Measurements from ENCODE around the gene CD177. TPM values are rescaled to one million over a fixed set of nuclear protein-coding genes. Genes with fewer than 3 reads are reported as not detected.
"Not testable (repeated sequence)": the region's sequence is repeated elsewhere in the genome, so short reads cannot be mapped to it uniquely, and the experiment has no call there.

CD177 gene
- total RNA-seq, 1 donor from 2014 or later: 0.06 TPM

- no peak for DNase-seq (ENCODE audit: extremely low read depth, low read depth, low spot score)
Measured at GRCh38 chr19:43331435-43332010, 22.0 kb upstream of the CD177 start.

GRCh38 chr19:43332058-43332922 lies 21.2 kb upstream of the CD177 start:
- no peak for DNase-seq (ENCODE audit: extremely low read depth, low read depth, low spot score)

GRCh38 chr19:43336508-43336907 lies 17.0 kb upstream of the CD177 start:
- not testable (repeated sequence) for DNase-seq (ENCODE audit: extremely low read depth, low read depth, low spot score)

GRCh38 chr19:43337737-43338136 lies 15.7 kb upstream of the CD177 start:
- DNase-seq (ENCODE audit: extremely low read depth, low read depth, low spot score): no peak

GRCh38 chr19:43338530-43338929 lies 15.0 kb upstream of the CD177 start:
- DNase-seq (ENCODE audit: extremely low read depth, low read depth, low spot score): no peak

GRCh38 chr19:43339243-43339930 lies 14.1 kb upstream of the CD177 start:
- DNase-seq (ENCODE audit: extremely low read depth, low read depth, low spot score): not testable (repeated sequence)

GRCh38 chr19:43340101-43340500 lies 13.4 kb upstream of the CD177 start:
- DNase-seq (ENCODE audit: extremely low read depth, low read depth, low spot score): not testable (repeated sequence)

GRCh38 chr19:43341098-43341497 lies 12.4 kb upstream of the CD177 start:
- DNase-seq (ENCODE audit: extremely low read depth, low read depth, low spot score): not testable (repeated sequence)

GRCh38 chr19:43342104-43342503 lies 11.4 kb upstream of the CD177 start:
- not testable (repeated sequence) for DNase-seq (ENCODE audit: extremely low read depth, low read depth, low spot score)

GRCh38 chr19:43344347-43344925 lies 9.1 kb upstream of the CD177 start:
- DNase-seq (ENCODE audit: extremely low read depth, low read depth, low spot score): not testable (repeated sequence)

GRCh38 chr19:43349813-43350212 lies 3.7 kb upstream of the CD177 start:
- DNase-seq (ENCODE audit: extremely low read depth, low read depth, low spot score): not testable (repeated sequence)

GRCh38 chr19:43351998-43352746 lies 1.3 kb upstream of the CD177 start:
- DNase-seq (ENCODE audit: extremely low read depth, low read depth, low spot score): no peak

GRCh38 chr19:43354305-43354627 lies 780 bp downstream of the CD177 start:
- no peak for DNase-seq (ENCODE audit: extremely low read depth, low read depth, low spot score)

- DNase-seq (ENCODE audit: extremely low read depth, low read depth, low spot score): not testable (repeated sequence)
Measured at GRCh38 chr19:43356749-43357148, 3.3 kb downstream of the CD177 start.

GRCh38 chr19:43362179-43362578 lies 8.7 kb downstream of the CD177 start:
- no peak for DNase-seq (ENCODE audit: extremely low read depth, low read depth, low spot score)

- DNase-seq (ENCODE audit: extremely low read depth, low read depth, low spot score): no peak
Measured at GRCh38 chr19:43362745-43363144, 9.3 kb downstream of the CD177 start.

GRCh38 chr19:43365677-43366076 lies 12.2 kb downstream of the CD177 start:
- not testable (repeated sequence) for DNase-seq (ENCODE audit: extremely low read depth, low read depth, low spot score)

- no peak for DNase-seq (ENCODE audit: extremely low read depth, low read depth, low spot score)
Measured at GRCh38 chr19:43367822-43368221, 14.3 kb downstream of the CD177 start.

GRCh38 chr19:43368897-43369296 lies 15.4 kb downstream of the CD177 start:
- DNase-seq (ENCODE audit: extremely low read depth, low read depth, low spot score): not testable (repeated sequence)

- DNase-seq (ENCODE audit: extremely low read depth, low read depth, low spot score): no peak
Measured at GRCh38 chr19:43371909-43372308, 18.4 kb downstream of the CD177 start.

GRCh38 chr19:43372462-43372861 lies 19.0 kb downstream of the CD177 start:
- no peak for DNase-seq (ENCODE audit: extremely low read depth, low read depth, low spot score)

Measured in glomerular endothelial cell (primary cell).